Osteoblast (primary cell): Measurements from ENCODE around the gene KIAA0232. TPM values are rescaled to one million over a fixed set of nuclear protein-coding genes. Genes with fewer than 3 reads are reported as not detected.

Experiments
- DNase-seq: peaks from one replicate; pipeline ENCODE4 v3.0.0; 2011; ENCODE audit warnings: low spot score, mixed read lengths; ENCODE audit not compliant: insufficient read length; ENCODE audit errors: missing footprints
- H2AFZ ChIP-seq: 2 replicates; pipeline ENCODE4 v1.6.0; 2011; ENCODE audit warnings: mild to moderate bottlenecking, low read length
- H3K27ac ChIP-seq: 2 replicates; pipeline ENCODE4 v1.5.1; 2011; ENCODE audit warnings: mild to moderate bottlenecking, low read depth, low read length, moderate library complexity
- H3K27me3 ChIP-seq: 2 replicates; pipeline ENCODE4 v1.6.0; 2012; ENCODE audit warnings: mild to moderate bottlenecking, control low read depth, inconsistent platforms, low read length, moderate library complexity; ENCODE audit not compliant: insufficient read depth
- H3K36me3 ChIP-seq: 2 replicates; pipeline ENCODE4 v1.5.1; 2011; ENCODE audit warnings: mild to moderate bottlenecking, low read length, control low read depth, moderate library complexity; ENCODE audit not compliant: insufficient read depth
- H3K4me1 ChIP-seq: 2 replicates; pipeline ENCODE4 v1.5.1; 2011; ENCODE audit warnings: mild to moderate bottlenecking, low read length, control low read depth, moderate library complexity; ENCODE audit not compliant: insufficient read depth
- H3K4me2 ChIP-seq: 2 replicates; pipeline ENCODE4 v1.6.0; 2011; ENCODE audit warnings: mild to moderate bottlenecking, low read length; ENCODE audit not compliant: insufficient read depth
- H3K4me3 ChIP-seq: fragments of 200-600 bp; sonication (generic); 3 replicates; pipeline ENCODE4 v1.5.1; 2012; ENCODE audit warnings: mild to moderate bottlenecking, low read length, inconsistent platforms; ENCODE audit not compliant: insufficient read depth
- H3K79me2 ChIP-seq: 2 replicates; pipeline ENCODE4 v1.6.0; 2012; ENCODE audit warnings: mild to moderate bottlenecking, low read length, control low read depth, inconsistent platforms; ENCODE audit not compliant: insufficient read depth
- H3K9me3 ChIP-seq: 2 replicates; pipeline ENCODE4 v1.5.1; 2011; ENCODE audit warnings: low read depth, low read length, control low read depth
- H4K20me1 ChIP-seq: 2 replicates; pipeline ENCODE4 v1.6.0; 2012; ENCODE audit warnings: mild to moderate bottlenecking, low read length, control low read depth; ENCODE audit not compliant: insufficient read depth
- total RNA-seq: library from RNA; depleted of rRNA; stranded (reverse); fragments of >200 nt; gene quantifications from 2 replicates; pipeline ENCODE4 v1.2.3, GENCODE V29; 2012
- TF ChIP-seq, protein P1 (sequence below): IDR thresholded peaks from 2 replicates; pipeline ENCODE4 v1.5.1; 2011; ENCODE audit warnings: mild to moderate bottlenecking, low read depth, low read length, moderate library complexity; ENCODE audit errors: extremely low read depth

KIAA0232 gene
- total RNA-seq, 1 donor, result 23.9 TPM

DNA sequence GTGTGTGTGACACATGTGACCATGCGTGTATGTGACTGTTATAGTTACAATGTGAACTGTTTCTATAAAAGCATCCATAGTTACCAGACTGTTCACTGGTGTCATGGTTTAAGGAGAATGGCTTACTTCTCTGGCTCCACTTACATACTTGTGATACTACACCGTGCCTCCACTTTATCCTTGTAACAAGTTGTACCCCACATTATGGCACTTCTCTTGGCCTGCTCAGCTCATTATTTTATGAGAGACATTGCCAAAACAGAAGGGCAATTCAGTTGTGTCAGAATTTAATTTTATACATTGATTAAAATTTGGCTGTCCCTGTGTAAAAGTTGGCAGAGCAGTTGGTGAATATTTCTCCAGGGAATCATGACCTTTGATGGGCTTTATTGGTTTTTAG, 64.7 kb downstream of the KIAA0232 start:
- peak; percentile 15 for DNase-seq
- Histone ChIP-seq H3K4me3 (no peak overlapping the region), H3K27me3 (no peaks in the 10 kb centered on the region), H2AFZ (no peak overlapping the region), H3K9me3 (no peaks in the 10 kb centered on the region), H3K27ac (no peak overlapping the region), H3K4me1 (no peaks in the 10 kb centered on the region), H3K36me3 (peaks cover 16% of the 10 kb centered on the region), H3K4me2 (no peak overlapping the region), H4K20me1 (peaks cover 11% of the 10 kb centered on the region), H3K79me2 (peaks cover 44% of the 10 kb centered on the region)
- TF ChIP-seq, protein P1, sequence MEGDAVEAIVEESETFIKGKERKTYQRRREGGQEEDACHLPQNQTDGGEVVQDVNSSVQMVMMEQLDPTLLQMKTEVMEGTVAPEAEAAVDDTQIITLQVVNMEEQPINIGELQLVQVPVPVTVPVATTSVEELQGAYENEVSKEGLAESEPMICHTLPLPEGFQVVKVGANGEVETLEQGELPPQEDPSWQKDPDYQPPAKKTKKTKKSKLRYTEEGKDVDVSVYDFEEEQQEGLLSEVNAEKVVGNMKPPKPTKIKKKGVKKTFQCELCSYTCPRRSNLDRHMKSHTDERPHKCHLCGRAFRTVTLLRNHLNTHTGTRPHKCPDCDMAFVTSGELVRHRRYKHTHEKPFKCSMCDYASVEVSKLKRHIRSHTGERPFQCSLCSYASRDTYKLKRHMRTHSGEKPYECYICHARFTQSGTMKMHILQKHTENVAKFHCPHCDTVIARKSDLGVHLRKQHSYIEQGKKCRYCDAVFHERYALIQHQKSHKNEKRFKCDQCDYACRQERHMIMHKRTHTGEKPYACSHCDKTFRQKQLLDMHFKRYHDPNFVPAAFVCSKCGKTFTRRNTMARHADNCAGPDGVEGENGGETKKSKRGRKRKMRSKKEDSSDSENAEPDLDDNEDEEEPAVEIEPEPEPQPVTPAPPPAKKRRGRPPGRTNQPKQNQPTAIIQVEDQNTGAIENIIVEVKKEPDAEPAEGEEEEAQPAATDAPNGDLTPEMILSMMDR, result no peak

DNA sequence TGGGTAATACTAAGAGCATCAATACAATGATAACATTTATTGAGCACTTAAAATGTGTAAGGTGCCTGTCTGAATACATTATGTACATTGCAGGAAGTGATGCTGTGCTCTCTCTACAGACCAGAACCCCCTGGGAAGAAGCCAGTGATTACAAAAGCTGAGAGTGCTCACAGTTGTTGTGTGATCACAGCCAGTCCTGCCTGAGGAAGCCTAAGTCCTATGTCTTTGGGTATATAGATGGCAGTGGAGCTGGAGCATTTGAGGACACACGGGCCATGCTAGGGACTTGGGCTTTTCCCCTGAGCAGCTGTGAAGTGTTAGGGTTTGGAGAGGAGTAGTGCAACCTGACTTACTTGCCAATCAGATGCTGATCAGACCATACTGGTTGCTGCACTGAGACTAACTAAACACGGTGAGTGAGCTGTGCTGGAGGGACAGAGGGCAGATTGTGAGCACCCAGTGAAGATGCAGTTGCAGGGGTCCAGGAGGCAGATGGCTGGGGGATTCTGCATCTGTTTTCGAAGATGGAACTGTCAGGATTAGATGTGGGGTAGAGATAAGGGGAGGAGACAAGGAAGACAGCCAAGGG, 66.3 kb downstream of the KIAA0232 start:
- Histone ChIP-seq H4K20me1 (peaks cover 11% of the 10 kb centered on the region), H3K9me3 (peaks cover 5% of the 10 kb centered on the region), H3K79me2 (peaks cover 52% of the 10 kb centered on the region), H3K4me3 (no peak overlapping the region), H2AFZ (no peak overlapping the region), H3K4me1 (no peaks in the 10 kb centered on the region), H3K27ac (no peak overlapping the region), H3K4me2 (no peak overlapping the region), H3K36me3 (peaks cover 17% of the 10 kb centered on the region), H3K27me3 (no peaks in the 10 kb centered on the region)
- TF ChIP-seq, protein P1, result no peak
- peak; percentile 39 for DNase-seq

GRCh38 chr4:6849691-6850090, 67.2 kb downstream of the KIAA0232 start:
- no peak for DNase-seq
- H3K4me2 ChIP-seq, result no peak overlapping the region
- H3K36me3 ChIP-seq, result peaks cover 17% of the 10 kb centered on the region
- H3K27me3 ChIP-seq, result no peaks in the 10 kb centered on the region
- H3K27ac ChIP-seq, result no peak overlapping the region
- H3K4me3 ChIP-seq, result no peak overlapping the region
- H3K4me1 ChIP-seq, result no peaks in the 10 kb centered on the region
- peaks cover 8% of the 10 kb centered on the region for H4K20me1 ChIP-seq
- peaks cover 57% of the 10 kb centered on the region for H3K79me2 ChIP-seq
- H3K9me3 ChIP-seq, result peaks cover 5% of the 10 kb centered on the region
- H2AFZ ChIP-seq, result no peak overlapping the region
- TF ChIP-seq, protein P1, result no peak

DNA sequence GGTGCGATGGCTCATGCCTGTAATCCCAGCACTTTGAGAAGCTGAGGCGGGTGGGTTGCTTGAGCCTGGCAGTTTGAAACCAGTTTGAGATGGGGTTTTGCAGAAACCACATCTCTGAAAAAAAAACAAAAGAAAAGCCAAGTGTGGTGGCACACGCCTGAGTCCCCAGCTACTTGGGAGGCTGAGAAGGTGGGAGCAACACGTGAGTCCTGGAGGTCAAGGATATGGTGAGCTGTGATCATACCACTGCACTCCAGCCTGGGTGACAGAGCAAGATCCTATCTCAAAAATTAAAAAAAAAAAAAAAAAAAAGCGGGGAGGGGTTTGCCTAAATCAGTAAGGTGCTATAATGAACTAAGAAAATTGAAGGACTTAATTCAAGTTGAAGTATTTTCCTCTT, 68.9 kb downstream of the KIAA0232 start:
- H2AFZ ChIP-seq, result no peak overlapping the region
- no peak for DNase-seq
- no peak overlapping the region for H3K27ac ChIP-seq
- H4K20me1 ChIP-seq, result peaks cover 4% of the 10 kb centered on the region
- H3K4me2 ChIP-seq, result no peak overlapping the region
- peaks cover 5% of the 10 kb centered on the region for H3K9me3 ChIP-seq
- no peak overlapping the region for H3K4me3 ChIP-seq
- H3K4me1 ChIP-seq, result peaks cover 10% of the 10 kb centered on the region
- no peaks in the 10 kb centered on the region for H3K27me3 ChIP-seq
- H3K36me3 ChIP-seq, result peaks cover 12% of the 10 kb centered on the region
- TF ChIP-seq, protein P1, result no peak
- H3K79me2 ChIP-seq, result peaks cover 47% of the 10 kb centered on the region
